C4-2B (cell line): ENCODE measurements around the gene ATXN1.

Source experiments
- CTCF ChIP-seq: fragments of 450-650 bp; conservative IDR thresholded peaks from 2 replicates; pipeline ENCODE4 v1.5.1; 2017; ENCODE audit warnings: mild to moderate bottlenecking
- ZFX ChIP-seq: fragments of 450-650 bp; IDR thresholded peaks from 2 replicates; pipeline ENCODE4 v1.6.1; 2017

- TF ChIP-seq CTCF, result no peak
- TF ChIP-seq ZFX, result no peak
Observed at GRCh38 chr6:16432075-16433032, 328.9 kb downstream of the ATXN1 start.
